Erythroblast (primary cell): ENCODE data around the gene HMGCS2.

Source experiments
- GATA1 ChIP-seq: IDR thresholded peaks from 2 replicates; pipeline ENCODE4 v1.6.1; 2011; ENCODE audit warnings: low read depth, mild to moderate bottlenecking, control low read depth, low read length, moderate library complexity
- POLR2A ChIP-seq: IDR thresholded peaks from 2 replicates; pipeline ENCODE4 v1.6.1; 2011; ENCODE audit warnings: mild to moderate bottlenecking, low read length

GRCh38 chr1:119805247-119805646, 36.5 kb upstream of the HMGCS2 start:
- TF ChIP-seq POLR2A: no peak
- TF ChIP-seq GATA1: no peak
